Upper lobe of right lung (tissue), 1 donor: ENCODE results near the gene CEACAM6. TPM values are rescaled to one million over a fixed set of nuclear protein-coding genes. Genes with fewer than 3 reads are reported as not detected.

ENCODE experiments used
- ATAC-seq: fragments of 200-7000 bp; cut with Tn5 transposase; one replicate; pipeline ENCODE4 v1.9.1; 2020; ENCODE audit warnings: mild to moderate bottlenecking, moderate library complexity
- DNase-seq: peaks from one replicate; pipeline ENCODE4 v3.0.0-alpha.2; 2020
- H3K27ac ChIP-seq: fragments of 200-600 bp; one replicate; pipeline ENCODE4 v1.8.0; 2022
- H3K27me3 ChIP-seq: fragments of 200-600 bp; one replicate; pipeline ENCODE4 v1.8.0; 2022; ENCODE audit warnings: mild to moderate bottlenecking
- H3K36me3 ChIP-seq: fragments of 200-600 bp; one replicate; pipeline ENCODE4 v1.8.0; 2022
- H3K4me1 ChIP-seq: fragments of 200-600 bp; one replicate; pipeline ENCODE4 v1.8.0; 2022
- H3K4me3 ChIP-seq: fragments of 200-600 bp; one replicate; pipeline ENCODE4 v1.8.0; 2022; ENCODE audit warnings: mild to moderate bottlenecking
- H3K9me3 ChIP-seq: fragments of 200-600 bp; one replicate; pipeline ENCODE4 v1.8.0; 2022
- CTCF ChIP-seq: fragments of 200-600 bp; IDR thresholded peaks from one replicate; pipeline ENCODE4 v1.8.0; 2022; ENCODE audit warnings: antibody characterized with exemption
- intact Hi-C: fragments of 100-400 bp; cut with DNase I; formaldehyde crosslinking; loops from one replicate; pipeline ENCODE4 v1.11.0; 2022
- total RNA-seq: library from RNA; stranded (reverse); fragmentation: NEBNext Ultra II Directional; extraction: Animal tissue kit (Norgen Biotek cat#: 25700); gene quantifications from one replicate; pipeline ENCODE4 v1.2.1, GENCODE V29; 2021
- donor health status: DM: no; HTN: yes; CAD: no; lungs with severe emphysema.

The CEACAM6 gene
- total RNA-seq, 1 donor from 2014 or later: 732 TPM

DNA sequence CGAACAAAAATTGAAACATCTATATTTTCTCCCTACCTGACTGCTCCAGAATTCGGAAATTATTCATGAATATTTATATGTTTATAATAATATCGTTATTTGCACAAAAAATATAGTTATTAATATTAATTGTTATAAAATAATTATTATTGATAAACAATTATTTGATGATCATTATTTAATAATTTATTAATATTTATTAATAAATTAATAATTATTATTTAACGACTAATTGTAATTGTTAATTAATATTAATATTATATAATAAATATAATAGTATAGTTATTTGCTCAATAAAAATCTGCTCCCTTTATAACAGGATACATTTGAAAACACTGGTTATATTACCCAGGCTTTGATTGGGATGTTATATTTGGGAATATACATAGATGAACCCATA lies 14.3 kb downstream of the CEACAM6 start:
- ATAC-seq: no peak
- intact Hi-C loops: no loop called here

GRCh38 chr19:41771410-41771809 lies 16.1 kb downstream of the CEACAM6 start:
- Histone ChIP-seq H3K27ac (no peak overlapping the region), H3K4me1 (peaks cover 11% of the 10 kb centered on the region), H3K27me3 (no peaks in the 10 kb centered on the region), H3K4me3 (no peak overlapping the region), H3K9me3 (no peaks in the 10 kb centered on the region), H3K36me3 (no peaks in the 10 kb centered on the region)
- no peak for TF ChIP-seq CTCF
- ATAC-seq: no peak
- no peak for DNase-seq
- intact Hi-C loops: no loop called here

More for the DNA sequence above, 14.3 kb downstream of the CEACAM6 start:
- Histone ChIP-seq H3K9me3 (no peaks in the 10 kb centered on the region), H3K27ac (no peak overlapping the region), H3K27me3 (peaks cover 5% of the 10 kb centered on the region), H3K4me3 (no peak overlapping the region), H3K36me3 (no peaks in the 10 kb centered on the region), H3K4me1 (peaks cover 8% of the 10 kb centered on the region)
- no peak for TF ChIP-seq CTCF
- DNase-seq: no peak

DNA sequence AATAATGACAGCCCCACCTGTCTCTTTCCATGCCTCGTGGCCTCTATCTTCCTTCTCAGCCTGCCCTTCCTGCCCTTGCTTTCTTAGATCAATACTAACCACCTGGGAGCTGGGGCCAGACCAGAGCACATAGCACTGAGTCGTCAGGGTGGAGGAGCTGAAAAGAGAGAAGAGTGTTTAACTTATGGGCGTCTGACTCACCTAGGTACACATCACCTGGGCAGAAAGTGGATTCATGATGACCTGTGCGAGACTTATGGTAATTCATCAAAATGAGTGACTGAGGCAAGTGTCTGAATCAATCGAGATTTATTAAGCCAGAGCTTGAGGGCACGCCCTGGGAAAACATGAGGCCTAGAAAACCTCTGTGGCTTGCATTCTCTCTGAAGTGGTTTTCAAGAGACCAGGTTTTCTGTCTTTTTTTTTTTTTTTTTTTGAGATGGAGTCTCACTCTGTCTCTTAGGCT lies 19.2 kb downstream of the CEACAM6 start:
- intact Hi-C loops: no loop called here
- Histone ChIP-seq H3K27me3 (peaks cover 5% of the 10 kb centered on the region), H3K4me1 (peaks cover 11% of the 10 kb centered on the region), H3K36me3 (no peaks in the 10 kb centered on the region), H3K4me3 (no peak overlapping the region), H3K9me3 (no peaks in the 10 kb centered on the region), H3K27ac (peak overlapping the region; percentile 5)
- DNase-seq: no peak
- no peak for TF ChIP-seq CTCF
- ATAC-seq: peak; percentile 93

GRCh38 chr19:41776700-41777099 lies 21.4 kb downstream of the CEACAM6 start:
- Histone ChIP-seq H3K9me3 (no peaks in the 10 kb centered on the region), H3K27ac (no peak overlapping the region), H3K4me1 (peaks cover 11% of the 10 kb centered on the region), H3K36me3 (no peaks in the 10 kb centered on the region), H3K27me3 (peaks cover 9% of the 10 kb centered on the region), H3K4me3 (no peak overlapping the region)
- TF ChIP-seq CTCF: no peak
- DNase-seq (no peak), ATAC-seq (no peak)
- intact Hi-C loops: no loop called here

DNA sequence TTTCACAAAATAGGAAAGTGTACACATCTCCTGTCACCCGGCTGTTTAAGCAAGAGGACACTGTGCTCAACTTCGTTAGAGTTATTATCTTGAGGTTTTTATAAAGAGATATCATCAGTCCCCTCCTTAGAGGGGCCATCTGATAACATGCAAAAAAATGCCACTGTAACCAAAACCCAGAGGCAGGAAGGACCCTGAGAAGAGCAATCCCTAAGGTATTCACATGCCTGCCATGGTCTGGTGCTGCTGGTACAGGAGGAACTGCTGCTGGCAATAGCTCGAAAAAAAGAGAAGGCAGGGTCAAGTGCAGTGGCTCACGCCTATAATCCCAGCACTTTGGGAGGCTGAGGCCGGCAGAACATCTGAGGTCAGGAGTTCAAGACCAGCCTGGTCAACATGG lies 28.3 kb downstream of the CEACAM6 start:
- Histone ChIP-seq H3K36me3 (no peaks in the 10 kb centered on the region), H3K4me1 (peaks cover 10% of the 10 kb centered on the region), H3K9me3 (no peaks in the 10 kb centered on the region), H3K27me3 (peaks cover 20% of the 10 kb centered on the region), H3K4me3 (no peak overlapping the region), H3K27ac (no peak overlapping the region)
- intact Hi-C loops: no loop called here
- ATAC-seq: no peak
- no peak for DNase-seq
- no peak for TF ChIP-seq CTCF

DNA sequence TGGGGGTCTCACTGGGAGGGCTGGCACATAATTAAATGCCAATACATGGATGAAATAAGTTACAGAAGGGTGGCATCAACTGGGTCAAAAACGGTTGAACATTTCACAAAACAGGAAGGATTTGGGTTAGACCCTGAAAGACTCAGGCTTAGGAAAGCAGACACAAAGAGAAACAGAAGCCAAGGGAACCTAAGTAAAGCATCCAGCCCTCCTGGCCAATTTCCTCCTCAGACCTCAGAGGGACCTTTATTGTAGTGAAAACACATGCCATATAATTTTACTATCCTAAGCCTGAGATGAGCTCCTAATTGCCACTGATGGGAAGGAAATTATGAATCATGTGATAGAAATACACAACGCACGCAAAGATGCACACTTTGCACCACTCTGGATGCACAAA lies 29.0 kb downstream of the CEACAM6 start:
- H3K36me3 ChIP-seq: no peaks in the 10 kb centered on the region
- no peak for TF ChIP-seq CTCF
- peaks cover 10% of the 10 kb centered on the region for H3K4me1 ChIP-seq
- DNase-seq: no peak
- no peak for ATAC-seq
- peaks cover 17% of the 10 kb centered on the region for H3K27me3 ChIP-seq
- intact Hi-C loops: no loop called here
- no peak overlapping the region for H3K4me3 ChIP-seq
- no peaks in the 10 kb centered on the region for H3K9me3 ChIP-seq
- H3K27ac ChIP-seq: peak overlapping the region; percentile 55
